HG03280 (cell line): ENCODE results near the gene RND2.
"Not testable (repeated sequence)": the region's sequence is repeated elsewhere in the genome, so short reads cannot be mapped to it uniquely, and the experiment has no call there.

ENCODE experiments used
- ATAC-seq: cut with Tn5 transposase; IDR thresholded peaks from one replicate; pipeline ENCODE4 v1.9.1; 2021; ENCODE audit warnings: mild to moderate bottlenecking, moderate library complexity; ENCODE audit not compliant: unreplicated experiment

The RND2 gene

GRCh38 chr17:43025766-43026537 lies 921 bp downstream of the RND2 start:
- no peak for ATAC-seq

GRCh38 chr17:43026595-43026994 lies 1.6 kb downstream of the RND2 start:
- ATAC-seq, result no peak

- no peak for ATAC-seq
Observed at GRCh38 chr17:43027091-43028032, 2.3 kb downstream of the RND2 start.

GRCh38 chr17:43028221-43028861 lies 3.3 kb downstream of the RND2 start:
- no peak for ATAC-seq

GRCh38 chr17:43030137-43030767 lies 5.2 kb downstream of the RND2 start:
- ATAC-seq, result no peak

- ATAC-seq, result no peak
Observed at GRCh38 chr17:43031666-43032065, 6.6 kb downstream of the RND2 start.

- ATAC-seq, result no peak
Observed at GRCh38 chr17:43033948-43034881, 9.2 kb downstream of the RND2 start.

GRCh38 chr17:43034894-43035293 lies 9.9 kb downstream of the RND2 start:
- ATAC-seq, result no peak

- no peak for ATAC-seq
Observed at GRCh38 chr17:43039646-43040045, 14.6 kb downstream of the RND2 start.

- ATAC-seq, result no peak
Observed at GRCh38 chr17:43040655-43041054, 15.6 kb downstream of the RND2 start.

- ATAC-seq, result no peak
Observed at GRCh38 chr17:43042025-43042628, 17.1 kb downstream of the RND2 start.

GRCh38 chr17:43043307-43043706 lies 18.3 kb downstream of the RND2 start:
- ATAC-seq, result no peak

GRCh38 chr17:43044024-43044423 lies 19.0 kb downstream of the RND2 start:
- no peak for ATAC-seq

- ATAC-seq, result no peak
Observed at GRCh38 chr17:43051969-43052368, 26.9 kb downstream of the RND2 start.

- not testable (repeated sequence) for ATAC-seq
Observed at GRCh38 chr17:43053008-43053407, 28.0 kb downstream of the RND2 start.

GRCh38 chr17:43056051-43056450 lies 31.0 kb downstream of the RND2 start:
- no peak for ATAC-seq

- ATAC-seq, result no peak
Observed at GRCh38 chr17:43062984-43063638, 38.1 kb downstream of the RND2 start.

- ATAC-seq, result no peak
Observed at GRCh38 chr17:43068570-43069367, 43.7 kb downstream of the RND2 start.
